Vagina (tissue), 2 donors: Measurements from ENCODE around the gene SLC12A7.

Experiments
- CTCF ChIP-seq, 3 experiments: fragments of 450-650 bp in 2 of 3; fragments of 200-600 bp in 1 of 3; sonication (generic) in 1 of 3; IDR thresholded peaks; one replicate each; pipeline ENCODE4 v1.5.1; 2017 to 2019; ENCODE audit warnings: antibody characterized with exemption in 3 of 3, mild to moderate bottlenecking in 2 of 3, moderate library complexity in 2 of 3
- POLR2A ChIP-seq, 2 donors: fragments of 450-650 bp; IDR thresholded peaks; one replicate each; pipeline ENCODE4 v1.6.1; 2017; ENCODE audit warnings: antibody characterized with exemption in 2 of 2, mild to moderate bottlenecking in 2 of 2, moderate library complexity in 2 of 2
- POLR2AphosphoS5 ChIP-seq, 2 donors: sonication (generic); formaldehyde crosslinking; IDR thresholded peaks; one replicate each; pipeline ENCODE4 v1.9.0; 2017; ENCODE audit warnings: antibody characterized with exemption in 2 of 2, mild to moderate bottlenecking in 2 of 2, low read depth in 1 of 2; ENCODE audit not compliant: insufficient read depth in 1 of 2

GRCh38 chr5:1055896-1056610, 55.8 kb downstream of the SLC12A7 start:
- TF ChIP-seq POLR2AphosphoS5 (IDR thresholded peaks at IDR 0.05; ENCODE audit: insufficient read depth in 1 of 2, low read depth in 1 of 2) (no peak), CTCF (IDR thresholded peaks at IDR 0.05) (no peak), POLR2A (IDR thresholded peaks at IDR 0.05) (no peak)
